Liver (tissue), 9 donors: ENCODE results near the gene SP1. TPM values are rescaled to one million over a fixed set of nuclear protein-coding genes. Genes with fewer than 3 reads are reported as not detected.

ENCODE experiments used
- DNase-seq: peaks from one replicate; pipeline ENCODE4 v3.0.0-alpha.2; 2017; ENCODE audit warnings: low spot score
- H3K27ac ChIP-seq, 2 donors: one replicate each; pipeline ENCODE4 v1.7.0; 2013; ENCODE audit warnings: inconsistent platforms in 2 of 2, low read length in 2 of 2, control low read depth in 1 of 2, low read depth in 1 of 2, mild to moderate bottlenecking in 1 of 2
- H3K27me3 ChIP-seq, 4 donors: one replicate each; pipeline versions ENCODE4 v1.6.1 to v1.7.0; 2013; ENCODE audit warnings: low read length in 3 of 4, inconsistent platforms in 1 of 4, mild to moderate bottlenecking in 1 of 4, moderate library complexity in 1 of 4; ENCODE audit not compliant: control insufficient read depth in 4 of 4, insufficient read depth in 4 of 4
- H3K36me3 ChIP-seq, 4 donors: one replicate each; pipeline versions ENCODE4 v1.6.1 to v1.7.0; 2013; ENCODE audit warnings: low read length in 3 of 4, mild to moderate bottlenecking in 3 of 4, low read depth in 1 of 4, moderate library complexity in 1 of 4; ENCODE audit not compliant: control insufficient read depth in 4 of 4, insufficient read depth in 3 of 4
- H3K4me1 ChIP-seq, 4 donors: one replicate each; pipeline versions ENCODE4 v1.6.1 to v1.7.0; 2013; ENCODE audit warnings: low read length in 3 of 4, mild to moderate bottlenecking in 3 of 4, moderate library complexity in 1 of 4; ENCODE audit not compliant: control insufficient read depth in 4 of 4, insufficient read depth in 4 of 4
- H3K4me3 ChIP-seq, 3 donors: one replicate each; pipeline versions ENCODE4 v1.6.1 to v1.7.0; 2013; ENCODE audit warnings: low read length in 3 of 3, control low read depth in 1 of 3, low read depth in 1 of 3, mild to moderate bottlenecking in 1 of 3
- H3K9ac ChIP-seq, 2 donors: one replicate each; pipeline ENCODE4 v1.7.0; 2013; ENCODE audit warnings: low read length in 2 of 2, mild to moderate bottlenecking in 2 of 2, moderate library complexity in 2 of 2, control low read depth in 1 of 2, low read depth in 1 of 2
- H3K9me3 ChIP-seq, 4 donors: one replicate each; pipeline versions ENCODE4 v1.6.1 to v1.7.0; 2013; ENCODE audit warnings: low read length in 3 of 4; ENCODE audit not compliant: control insufficient read depth in 4 of 4
- EGR1 ChIP-seq, 2 donors: IDR thresholded peaks; 2 replicates each; pipeline ENCODE4 v1.6.1; 2016 to 2018; ENCODE audit warnings: antibody characterized with exemption in 2 of 2, low read depth in 2 of 2
- FOXA1 ChIP-seq: IDR thresholded peaks from 2 replicates; pipeline ENCODE4 v1.6.1; 2016; ENCODE audit warnings: antibody characterized with exemption
- FOXA2 ChIP-seq: IDR thresholded peaks from 2 replicates; pipeline ENCODE4 v1.6.1; 2016; ENCODE audit warnings: antibody characterized with exemption
- GABPA ChIP-seq, 2 donors: IDR thresholded peaks in 1 of 2; conservative IDR thresholded peaks in 1 of 2; 2 replicates each; pipeline ENCODE4 v1.6.1; 2016; ENCODE audit warnings: antibody characterized with exemption in 2 of 2, mild to moderate bottlenecking in 1 of 2, moderate library complexity in 1 of 2
- HNF4A ChIP-seq, 2 donors: conservative IDR thresholded peaks; 2 replicates each; pipeline ENCODE4 v1.6.1; 2016; ENCODE audit warnings: antibody characterized with exemption in 2 of 2, mild to moderate bottlenecking in 2 of 2
- HNF4G ChIP-seq: IDR thresholded peaks from 2 replicates; pipeline ENCODE4 v1.6.1; 2016; ENCODE audit warnings: antibody characterized with exemption
- JUND ChIP-seq, 2 donors: IDR thresholded peaks; 2 replicates each; pipeline ENCODE4 v1.6.1; 2016; ENCODE audit warnings: antibody characterized with exemption in 2 of 2
- NR2F2 ChIP-seq: IDR thresholded peaks from 2 replicates; pipeline ENCODE4 v1.6.1; 2016; ENCODE audit warnings: antibody characterized with exemption
- RAD21 ChIP-seq, 2 donors: IDR thresholded peaks; 2 replicates each; pipeline ENCODE4 v1.6.1; 2016; ENCODE audit warnings: antibody characterized with exemption in 2 of 2, mild to moderate bottlenecking in 2 of 2
- RXRA ChIP-seq, 2 donors: IDR thresholded peaks; 2 replicates each; pipeline ENCODE4 v1.6.1; 2017 to 2018; ENCODE audit warnings: antibody characterized with exemption in 2 of 2, mild to moderate bottlenecking in 1 of 2
- SP1 ChIP-seq: IDR thresholded peaks from 2 replicates; pipeline ENCODE4 v1.6.1; 2018; ENCODE audit warnings: antibody characterized with exemption, mild to moderate bottlenecking
- TAF1 ChIP-seq: conservative IDR thresholded peaks from 2 replicates; pipeline ENCODE4 v1.6.1; 2016; ENCODE audit warnings: antibody characterized with exemption, mild to moderate bottlenecking
- YY1 ChIP-seq: IDR thresholded peaks from 2 replicates; pipeline ENCODE4 v1.6.1; 2016; ENCODE audit warnings: antibody characterized with exemption, mild to moderate bottlenecking
- WGBS: extraction: QIAGEN DNeasy Blood & Tissue Kit; methylation state at CpG from one replicate; pipeline ENCODE4 v1.1.7; 2013; 5-methylcytosine and 5-hydroxymethylcytosine counted together
- polyA plus RNA-seq, 2 donors: library from polyadenylated mRNA; stranded (reverse) in 1 of 2; unstranded in 1 of 2; fragments of 200-250 nt in 1 of 2; fragments of >200 nt in 1 of 2; fragmentation: Nextera tagmentation in 1 of 2; extraction: Ambion mirVana in 1 of 2; gene quantifications; one replicate each; pipeline versions ENCODE4 v1.2.1 to v1.2.3, GENCODE V29; 2013 to 2015
- total RNA-seq, 2 donors: library from RNA; depleted of rRNA; stranded (reverse); fragments of >200 nt; gene quantifications; one replicate each; pipeline ENCODE4 v1.2.3, GENCODE V29; 2014
- TF ChIP-seq, protein P1 (sequence below): IDR thresholded peaks from 2 replicates; pipeline ENCODE4 v1.6.1; 2016; ENCODE audit warnings: antibody characterized with exemption
- TF ChIP-seq, protein P2 (sequence below): IDR thresholded peaks from 2 replicates; pipeline ENCODE4 v1.6.1; 2016; ENCODE audit warnings: antibody characterized with exemption
- TF ChIP-seq, protein P3 (sequence below): IDR thresholded peaks from 2 replicates; pipeline ENCODE4 v1.6.1; 2016; ENCODE audit warnings: antibody characterized with exemption, mild to moderate bottlenecking
- TF ChIP-seq, protein P4 (sequence below): IDR thresholded peaks from 2 replicates; pipeline ENCODE4 v1.6.1; 2016; ENCODE audit warnings: antibody characterized with exemption
- TF ChIP-seq, protein P5 (sequence below): fragments of 150-350 bp; IDR thresholded peaks from 2 replicates; pipeline ENCODE4 v1.5.1; 2017; ENCODE audit warnings: improper control_type of control experiment, low read depth, low read length; ENCODE audit not compliant: missing input control
- donor health status: healthy.
- donor health status: healthy.
- donor health status: healthy.
- donor health status: healthy.
- donor health status: healthy.

Gene SP1
- total and polyA plus RNA-seq, 4 donors = 3.8 to 36.5 (median 18.2) TPM

DNA sequence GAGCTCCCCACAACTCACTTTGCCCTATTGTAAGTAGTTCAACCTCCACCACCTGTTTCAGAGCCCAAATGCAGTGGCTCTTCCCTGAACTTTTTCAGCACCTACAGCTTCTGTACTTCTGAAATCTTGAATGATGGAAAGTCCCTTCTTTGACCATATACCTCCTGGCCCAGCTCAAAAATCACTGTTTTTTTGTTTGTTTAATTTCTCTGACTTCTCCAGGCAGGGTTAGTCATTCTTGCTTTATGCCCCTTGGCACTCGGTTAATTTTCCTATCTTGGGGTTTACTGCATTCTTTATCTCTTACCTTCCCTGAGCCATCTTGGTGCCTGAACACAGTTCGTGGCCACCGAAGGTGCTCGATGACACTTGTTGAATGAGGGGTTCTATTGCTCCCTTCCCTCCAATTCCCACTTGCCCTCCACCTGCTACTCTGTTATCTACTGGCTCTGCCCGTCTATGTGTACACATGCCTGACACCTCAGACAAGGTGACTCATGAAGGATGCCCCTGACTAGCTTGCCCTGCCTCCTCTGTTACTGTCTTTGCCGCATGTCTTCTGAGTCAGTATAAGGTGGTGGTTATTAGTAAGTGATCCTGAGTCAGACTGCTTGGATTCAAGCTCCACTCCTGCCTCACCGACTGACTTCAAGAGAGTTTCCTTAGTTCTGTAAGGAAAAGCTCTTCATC is 48.1 kb downstream of the SP1 start:
- 88% methylated on average over 7 of the region's 7 CpGs for WGBS
- no peak for DNase-seq

More for the DNA sequence above, 48.1 kb downstream of the SP1 start:
- no peaks in the 10 kb centered on the region for H3K27me3 ChIP-seq
- H3K4me3 ChIP-seq = no peak overlapping the region
- peaks cover 0 to 4% (median 0%) of the 10 kb centered on the region in 4 donors for H3K4me1 ChIP-seq
- H3K27ac ChIP-seq = no peak overlapping the region
- no peaks in the 10 kb centered on the region for H3K36me3 ChIP-seq
- no peak for TF ChIP-seq HNF4G
- TF ChIP-seq SP1 = no peak
- TF ChIP-seq HNF4A (conservative IDR thresholded peaks at IDR 0.05) = no peak
- TF ChIP-seq RAD21 (IDR thresholded peaks at IDR 0.05) = no peak
- TF ChIP-seq, protein P1, sequence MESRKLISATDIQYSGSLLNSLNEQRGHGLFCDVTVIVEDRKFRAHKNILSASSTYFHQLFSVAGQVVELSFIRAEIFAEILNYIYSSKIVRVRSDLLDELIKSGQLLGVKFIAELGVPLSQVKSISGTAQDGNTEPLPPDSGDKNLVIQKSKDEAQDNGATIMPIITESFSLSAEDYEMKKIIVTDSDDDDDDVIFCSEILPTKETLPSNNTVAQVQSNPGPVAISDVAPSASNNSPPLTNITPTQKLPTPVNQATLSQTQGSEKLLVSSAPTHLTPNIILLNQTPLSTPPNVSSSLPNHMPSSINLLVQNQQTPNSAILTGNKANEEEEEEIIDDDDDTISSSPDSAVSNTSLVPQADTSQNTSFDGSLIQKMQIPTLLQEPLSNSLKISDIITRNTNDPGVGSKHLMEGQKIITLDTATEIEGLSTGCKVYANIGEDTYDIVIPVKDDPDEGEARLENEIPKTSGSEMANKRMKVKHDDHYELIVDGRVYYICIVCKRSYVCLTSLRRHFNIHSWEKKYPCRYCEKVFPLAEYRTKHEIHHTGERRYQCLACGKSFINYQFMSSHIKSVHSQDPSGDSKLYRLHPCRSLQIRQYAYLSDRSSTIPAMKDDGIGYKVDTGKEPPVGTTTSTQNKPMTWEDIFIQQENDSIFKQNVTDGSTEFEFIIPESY = no peak
- TF ChIP-seq FOXA1 = no peak
- TF ChIP-seq, protein P2, sequence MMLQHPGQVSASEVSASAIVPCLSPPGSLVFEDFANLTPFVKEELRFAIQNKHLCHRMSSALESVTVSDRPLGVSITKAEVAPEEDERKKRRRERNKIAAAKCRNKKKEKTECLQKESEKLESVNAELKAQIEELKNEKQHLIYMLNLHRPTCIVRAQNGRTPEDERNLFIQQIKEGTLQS = no peak
- TF ChIP-seq, protein P3, sequence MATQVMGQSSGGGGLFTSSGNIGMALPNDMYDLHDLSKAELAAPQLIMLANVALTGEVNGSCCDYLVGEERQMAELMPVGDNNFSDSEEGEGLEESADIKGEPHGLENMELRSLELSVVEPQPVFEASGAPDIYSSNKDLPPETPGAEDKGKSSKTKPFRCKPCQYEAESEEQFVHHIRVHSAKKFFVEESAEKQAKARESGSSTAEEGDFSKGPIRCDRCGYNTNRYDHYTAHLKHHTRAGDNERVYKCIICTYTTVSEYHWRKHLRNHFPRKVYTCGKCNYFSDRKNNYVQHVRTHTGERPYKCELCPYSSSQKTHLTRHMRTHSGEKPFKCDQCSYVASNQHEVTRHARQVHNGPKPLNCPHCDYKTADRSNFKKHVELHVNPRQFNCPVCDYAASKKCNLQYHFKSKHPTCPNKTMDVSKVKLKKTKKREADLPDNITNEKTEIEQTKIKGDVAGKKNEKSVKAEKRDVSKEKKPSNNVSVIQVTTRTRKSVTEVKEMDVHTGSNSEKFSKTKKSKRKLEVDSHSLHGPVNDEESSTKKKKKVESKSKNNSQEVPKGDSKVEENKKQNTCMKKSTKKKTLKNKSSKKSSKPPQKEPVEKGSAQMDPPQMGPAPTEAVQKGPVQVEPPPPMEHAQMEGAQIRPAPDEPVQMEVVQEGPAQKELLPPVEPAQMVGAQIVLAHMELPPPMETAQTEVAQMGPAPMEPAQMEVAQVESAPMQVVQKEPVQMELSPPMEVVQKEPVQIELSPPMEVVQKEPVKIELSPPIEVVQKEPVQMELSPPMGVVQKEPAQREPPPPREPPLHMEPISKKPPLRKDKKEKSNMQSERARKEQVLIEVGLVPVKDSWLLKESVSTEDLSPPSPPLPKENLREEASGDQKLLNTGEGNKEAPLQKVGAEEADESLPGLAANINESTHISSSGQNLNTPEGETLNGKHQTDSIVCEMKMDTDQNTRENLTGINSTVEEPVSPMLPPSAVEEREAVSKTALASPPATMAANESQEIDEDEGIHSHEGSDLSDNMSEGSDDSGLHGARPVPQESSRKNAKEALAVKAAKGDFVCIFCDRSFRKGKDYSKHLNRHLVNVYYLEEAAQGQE = no peak
- TF ChIP-seq, protein P4, sequence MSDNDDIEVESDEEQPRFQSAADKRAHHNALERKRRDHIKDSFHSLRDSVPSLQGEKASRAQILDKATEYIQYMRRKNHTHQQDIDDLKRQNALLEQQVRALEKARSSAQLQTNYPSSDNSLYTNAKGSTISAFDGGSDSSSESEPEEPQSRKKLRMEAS = no peak
- no peak for TF ChIP-seq RXRA (IDR thresholded peaks at IDR 0.05)
- no peak for TF ChIP-seq JUND (IDR thresholded peaks at IDR 0.05)
- TF ChIP-seq YY1 = no peak
- no peak for TF ChIP-seq GABPA (IDR thresholded peaks at IDR 0.05 in 1 of 2, conservative IDR thresholded peaks at IDR 0.05 in 1 of 2)
- no peak for TF ChIP-seq NR2F2
- TF ChIP-seq, protein P5, sequence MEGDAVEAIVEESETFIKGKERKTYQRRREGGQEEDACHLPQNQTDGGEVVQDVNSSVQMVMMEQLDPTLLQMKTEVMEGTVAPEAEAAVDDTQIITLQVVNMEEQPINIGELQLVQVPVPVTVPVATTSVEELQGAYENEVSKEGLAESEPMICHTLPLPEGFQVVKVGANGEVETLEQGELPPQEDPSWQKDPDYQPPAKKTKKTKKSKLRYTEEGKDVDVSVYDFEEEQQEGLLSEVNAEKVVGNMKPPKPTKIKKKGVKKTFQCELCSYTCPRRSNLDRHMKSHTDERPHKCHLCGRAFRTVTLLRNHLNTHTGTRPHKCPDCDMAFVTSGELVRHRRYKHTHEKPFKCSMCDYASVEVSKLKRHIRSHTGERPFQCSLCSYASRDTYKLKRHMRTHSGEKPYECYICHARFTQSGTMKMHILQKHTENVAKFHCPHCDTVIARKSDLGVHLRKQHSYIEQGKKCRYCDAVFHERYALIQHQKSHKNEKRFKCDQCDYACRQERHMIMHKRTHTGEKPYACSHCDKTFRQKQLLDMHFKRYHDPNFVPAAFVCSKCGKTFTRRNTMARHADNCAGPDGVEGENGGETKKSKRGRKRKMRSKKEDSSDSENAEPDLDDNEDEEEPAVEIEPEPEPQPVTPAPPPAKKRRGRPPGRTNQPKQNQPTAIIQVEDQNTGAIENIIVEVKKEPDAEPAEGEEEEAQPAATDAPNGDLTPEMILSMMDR = no peak
- no peak for TF ChIP-seq EGR1 (IDR thresholded peaks at IDR 0.05; ENCODE audit: low read depth in 2 of 2)
- no peak for TF ChIP-seq FOXA2
- no peak for TF ChIP-seq TAF1
- no peak overlapping the region for H3K9ac ChIP-seq
- H3K9me3 ChIP-seq = no peaks in the 10 kb centered on the region
